SK-N-SH (cell line): Measurements from ENCODE around the gene TMC1. TPM values are rescaled to one million over a fixed set of nuclear protein-coding genes. Genes with fewer than 3 reads are reported as not detected.

Experiments
- CTCF ChIA-PET: fragments of 300-600, 350-600 bp; formaldehyde crosslinking; extraction: SDS; loops from one replicate; lab custom pipeline; 2021; lab: Yijun Ruan, JAX
- POLR2A ChIA-PET: fragments of 350-600 bp; sonication (Branson Sonifier 250); formaldehyde crosslinking; extraction: SDS; loops from one replicate; lab custom pipeline; 2020; ENCODE audit warnings: antibody characterized with exemption, inconsistent platforms; lab: Yijun Ruan, JAX
- DNase-seq: peaks from one replicate; pipeline ENCODE4 v3.0.0; 2012
- H2AFZ ChIP-seq: fragments of 200-600 bp; sonication (generic); 2 replicates; pipeline ENCODE4 v1.8.1; 2016; ENCODE audit warnings: antibody characterized with exemption, mild to moderate bottlenecking, low read depth
- H3F3A ChIP-seq: fragments of 200-600 bp; sonication (generic); replicated peaks from 2 replicates; pipeline ENCODE3; 2016; ENCODE audit warnings: antibody characterized with exemption, mild to moderate bottlenecking; ENCODE audit not compliant: insufficient read depth
- H3K27ac ChIP-seq, 2 experiments: fragments of 200-500 bp in 1 of 2; fragments of 200-600 bp in 1 of 2; sonication (Bioruptor generic) in 1 of 2; sonication (generic), shearing (Covaris generic) in 1 of 2; 2 replicates each; pipeline versions ENCODE4 v1.5.1 to v1.6.1; 2014 to 2016; ENCODE audit warnings: low read depth in 2 of 2, inconsistent platforms in 1 of 2, low read length in 1 of 2, mild to moderate bottlenecking in 1 of 2, mixed read lengths in 1 of 2
- H3K27me3 ChIP-seq: fragments of 200-600 bp; sonication (generic), shearing (Covaris generic); 2 replicates; pipeline ENCODE4 v1.6.1; 2016; ENCODE audit warnings: mixed run types; ENCODE audit not compliant: insufficient read depth
- H3K36me3 ChIP-seq, 2 experiments: fragments of 200-500 bp in 1 of 2; fragments of 200-600 bp in 1 of 2; sonication (Bioruptor generic) in 1 of 2; sonication (generic) in 1 of 2; replicated peaks in 1 of 2; 2 replicates each; pipeline versions ENCODE3 to v1.5.1; 2014 to 2016; ENCODE audit warnings: low read length in 1 of 2, mild to moderate bottlenecking in 1 of 2; ENCODE audit not compliant: insufficient read depth in 2 of 2, control insufficient read depth in 1 of 2
- H3K4me1 ChIP-seq, 2 experiments: fragments of 200-500 bp in 1 of 2; fragments of 200-600 bp in 1 of 2; sonication (Bioruptor generic) in 1 of 2; sonication (generic), shearing (Covaris generic) in 1 of 2; 2 replicates each; pipeline versions ENCODE4 v1.5.1 to v1.6.1; 2014 to 2016; ENCODE audit warnings: low read depth in 1 of 2, low read length in 1 of 2, mixed run types in 1 of 2; ENCODE audit not compliant: insufficient read depth in 2 of 2, control insufficient read depth in 1 of 2
- H3K4me2 ChIP-seq: fragments of 200-600 bp; sonication (generic), shearing (Covaris generic); 2 replicates; pipeline ENCODE4 v1.6.1; 2017; ENCODE audit warnings: mixed run types
- H3K4me3 ChIP-seq, 2 experiments: fragments of 200-500 bp in 1 of 2; fragments of 200-600 bp in 1 of 2; sonication (Bioruptor generic) in 1 of 2; sonication (generic), shearing (Covaris generic) in 1 of 2; 2 replicates each; pipeline versions ENCODE4 v1.5.1 to v1.8.1; 2014 to 2016; ENCODE audit warnings: low read depth in 2 of 2, inconsistent platforms in 1 of 2, low read length in 1 of 2, mild to moderate bottlenecking in 1 of 2, mixed read lengths in 1 of 2, moderate library complexity in 1 of 2
- H3K79me2 ChIP-seq: fragments of 200-600 bp; sonication (generic); 2 replicates; pipeline ENCODE4 v1.8.1; 2017; ENCODE audit warnings: mild to moderate bottlenecking; ENCODE audit not compliant: insufficient read depth
- H3K9ac ChIP-seq: fragments of 200-600 bp; sonication (generic); 2 replicates; pipeline ENCODE4 v1.6.1; 2017; ENCODE audit warnings: mixed run types
- H3K9me2 ChIP-seq: fragments of 200-600 bp; sonication (generic); 2 replicates; pipeline ENCODE4 v1.6.1; 2017; ENCODE audit warnings: mixed run types
- H3K9me3 ChIP-seq: fragments of 200-600 bp; sonication (generic); 2 replicates; pipeline ENCODE4 v1.6.1; 2017; ENCODE audit warnings: mixed run types, mild to moderate bottlenecking, moderate library complexity
- H4K20me1 ChIP-seq: fragments of 200-600 bp; sonication (generic); 2 replicates; pipeline ENCODE4 v1.6.1; 2017; ENCODE audit warnings: mild to moderate bottlenecking, mixed run types; ENCODE audit not compliant: insufficient read depth
- CHD2 ChIP-seq: fragments of 150-350 bp; IDR thresholded peaks from 2 replicates; pipeline ENCODE4 v1.6.1; 2018; ENCODE audit warnings: low read length; ENCODE audit not compliant: partially characterized antibody
- ELF1 ChIP-seq: IDR thresholded peaks from 2 replicates; pipeline ENCODE4 v1.4.0; 2012
- EP300 ChIP-seq, 2 experiments: IDR thresholded peaks; 2 replicates each; pipeline versions ENCODE4 v1.4.0 to v1.6.1; 2012; ENCODE audit warnings: borderline replicate concordance in 1 of 2, low read depth in 1 of 2, low read length in 1 of 2
- EZH2phosphoT487 ChIP-seq: fragments of 200-600 bp; sonication (generic); IDR thresholded peaks from 2 replicates; pipeline ENCODE4 v1.6.1; 2017; ENCODE audit warnings: low read depth, mixed run types, mild to moderate bottlenecking, antibody characterized with exemption, moderate library complexity, borderline replicate concordance
- GABPA ChIP-seq: IDR thresholded peaks from 2 replicates; pipeline ENCODE4 v1.4.0; 2012; ENCODE audit warnings: low read depth, mild to moderate bottlenecking
- GATA2 ChIP-seq: sonication (generic); formaldehyde crosslinking; IDR thresholded peaks from 2 replicates; pipeline ENCODE4 v1.5.0; 2020; ENCODE audit warnings: mild to moderate bottlenecking, missing genetic modification reagents
- JUND ChIP-seq: IDR thresholded peaks from 2 replicates; pipeline ENCODE4 v1.4.0; 2012
- MXI1 ChIP-seq: IDR thresholded peaks from 2 replicates; pipeline ENCODE4 v1.6.1; 2012; ENCODE audit warnings: mild to moderate bottlenecking, low read depth, low read length, improper control_type of control experiment
- POLR2AphosphoS5 ChIP-seq: IDR thresholded peaks from 2 replicates; pipeline ENCODE4 v1.6.1; 2012; ENCODE audit warnings: low read depth, low read length
- TAF1 ChIP-seq: IDR thresholded peaks from 2 replicates; pipeline ENCODE4 v1.6.1; 2012; ENCODE audit warnings: low read depth, mild to moderate bottlenecking, low read length, moderate library complexity, borderline replicate concordance
- TCF12 ChIP-seq: IDR thresholded peaks from 2 replicates; pipeline ENCODE4 v1.4.0; 2012
- WGBS: methylation state at CpG from one replicate; pipeline ENCODE4 v1.1.6; 2017; ENCODE audit warnings: low lambda C conversion rate; 5-methylcytosine and 5-hydroxymethylcytosine counted together
- polyA plus RNA-seq, 3 experiments: library from polyadenylated mRNA; depleted of rRNA; stranded (reverse); fragments of >200 nt; gene quantifications; 2 replicates each; pipeline ENCODE4 v1.2.3, GENCODE V29; 2012
- TF ChIP-seq, protein P1 (sequence below): IDR thresholded peaks from 2 replicates; pipeline ENCODE4; 2012
- TF ChIP-seq, protein P2 (sequence below): IDR thresholded peaks from 2 replicates; pipeline ENCODE4 v1.4.0; 2012; ENCODE audit warnings: low read depth, borderline replicate concordance
- TF ChIP-seq, protein P3 (sequence below): fragments of 150-350 bp; IDR thresholded peaks from 2 replicates; pipeline ENCODE4 v1.6.1; 2017; ENCODE audit warnings: antibody characterized with exemption, low read length, low read depth, borderline replicate concordance
- TF ChIP-seq, protein P4 (sequence below): fragments of 200-600 bp; sonication (generic); IDR thresholded peaks from 2 replicates; pipeline ENCODE4 v1.6.1; 2017; ENCODE audit warnings: antibody characterized with exemption, mild to moderate bottlenecking, moderate library complexity

TMC1 gene
- polyA plus RNA-seq, 1 of the 3 experiments (the other 2 are of a cell fraction): not detected

DNA sequence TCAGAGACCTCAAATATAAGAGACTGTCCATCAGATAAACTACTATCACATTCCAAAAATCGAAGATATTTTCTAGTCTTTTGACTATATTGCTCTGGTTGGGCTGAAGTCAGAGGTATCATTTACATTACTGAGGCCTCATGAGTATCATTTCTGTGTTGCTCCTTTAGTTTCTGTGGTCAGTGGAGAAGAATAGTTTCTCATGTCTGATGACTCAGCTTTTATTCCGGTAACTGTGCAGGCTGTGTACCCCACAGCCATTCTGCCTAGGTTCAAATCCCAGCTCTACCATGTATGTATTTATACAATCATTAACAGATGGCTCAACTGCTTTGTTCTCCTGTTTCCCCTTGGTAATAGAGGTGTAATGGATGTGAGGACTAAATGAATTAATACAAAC lies 252.2 kb downstream of the TMC1 start:
- H3K9me2 ChIP-seq: no peaks in the 10 kb centered on the region
- H4K20me1 ChIP-seq: no peaks in the 10 kb centered on the region
- H3F3A ChIP-seq: no peaks in the 10 kb centered on the region
- ChIA-PET CTCF (no interaction called here), POLR2A (no interaction called here)
- H3K4me2 ChIP-seq: no peak overlapping the region
- H3K36me3 ChIP-seq: no peaks in the 10 kb centered on the region
- 8% methylated on average over 2 of the region's 2 CpGs for WGBS
- H3K27ac ChIP-seq: no peak overlapping the region
- no peak overlapping the region for H3K9ac ChIP-seq
- no peak overlapping the region for H2AFZ ChIP-seq
- no peaks in the 10 kb centered on the region for H3K9me3 ChIP-seq
- H3K27me3 ChIP-seq: no peaks in the 10 kb centered on the region
- no peaks in the 10 kb centered on the region for H3K4me1 ChIP-seq
- TF ChIP-seq JUND (no peak), EP300 (IDR thresholded peaks at IDR 0.05; ENCODE audit: borderline replicate concordance in 1 of 2, low read depth in 1 of 2, low read length in 1 of 2) (no peak), POLR2AphosphoS5 (no peak), TAF1 (no peak), GABPA (no peak), ELF1 (no peak)
- TF ChIP-seq, protein P1, sequence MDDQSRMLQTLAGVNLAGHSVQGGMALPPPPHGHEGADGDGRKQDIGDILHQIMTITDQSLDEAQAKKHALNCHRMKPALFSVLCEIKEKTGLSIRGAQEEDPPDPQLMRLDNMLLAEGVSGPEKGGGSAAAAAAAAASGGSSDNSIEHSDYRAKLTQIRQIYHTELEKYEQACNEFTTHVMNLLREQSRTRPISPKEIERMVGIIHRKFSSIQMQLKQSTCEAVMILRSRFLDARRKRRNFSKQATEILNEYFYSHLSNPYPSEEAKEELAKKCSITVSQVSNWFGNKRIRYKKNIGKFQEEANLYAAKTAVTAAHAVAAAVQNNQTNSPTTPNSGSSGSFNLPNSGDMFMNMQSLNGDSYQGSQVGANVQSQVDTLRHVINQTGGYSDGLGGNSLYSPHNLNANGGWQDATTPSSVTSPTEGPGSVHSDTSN: no peak
- TF ChIP-seq, all 33 proteins: peak for 0
- Histone ChIP-seq H3K79me2 (no peaks in the 10 kb centered on the region), H3K4me3 (no peak overlapping the region)
- DNase-seq: no peak

DNA sequence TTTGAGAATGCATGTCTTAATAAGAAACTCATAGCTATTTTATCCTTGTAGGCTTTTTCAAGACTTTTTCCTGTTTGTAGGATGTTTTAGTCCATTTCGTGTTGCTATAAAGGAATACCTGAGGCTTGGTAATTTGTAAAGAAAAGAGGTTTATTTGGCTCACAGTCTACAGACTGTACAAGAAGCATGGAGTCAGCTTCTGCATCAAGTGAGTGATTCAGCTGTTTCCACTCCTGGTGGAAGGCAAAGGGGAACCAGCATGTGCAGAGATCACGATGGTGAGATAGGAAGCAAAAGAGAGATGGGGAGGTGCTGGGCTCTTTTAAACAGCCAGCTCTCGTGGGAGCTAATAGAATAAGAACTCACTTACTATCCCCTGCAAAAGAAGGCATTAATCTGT lies 254.2 kb downstream of the TMC1 start:
- no peak overlapping the region for H3K9ac ChIP-seq
- H3K4me3 ChIP-seq: no peak overlapping the region
- no peaks in the 10 kb centered on the region for H3K36me3 ChIP-seq
- DNase-seq: no peak
- POLR2A ChIA-PET: no interaction called here
- no peak overlapping the region for H3K27ac ChIP-seq
- no peak overlapping the region for H3K4me2 ChIP-seq
- H2AFZ ChIP-seq: no peak overlapping the region
- no peaks in the 10 kb centered on the region for H4K20me1 ChIP-seq
- no peaks in the 10 kb centered on the region for H3K9me2 ChIP-seq
- no peaks in the 10 kb centered on the region for H3K79me2 ChIP-seq
- H3K9me3 ChIP-seq: no peaks in the 10 kb centered on the region
- 5% methylated on average over 3 of the region's 3 CpGs for WGBS
- CTCF ChIA-PET: no interaction called here
- no peaks in the 10 kb centered on the region for H3K4me1 ChIP-seq
- no peaks in the 10 kb centered on the region for H3F3A ChIP-seq
- TF ChIP-seq TCF12 (no peak), GATA2 (no peak), EP300 (IDR thresholded peaks at IDR 0.05; ENCODE audit: borderline replicate concordance in 1 of 2, low read depth in 1 of 2, low read length in 1 of 2) (no peak), ELF1 (no peak), TAF1 (no peak)
- TF ChIP-seq, protein P2, sequence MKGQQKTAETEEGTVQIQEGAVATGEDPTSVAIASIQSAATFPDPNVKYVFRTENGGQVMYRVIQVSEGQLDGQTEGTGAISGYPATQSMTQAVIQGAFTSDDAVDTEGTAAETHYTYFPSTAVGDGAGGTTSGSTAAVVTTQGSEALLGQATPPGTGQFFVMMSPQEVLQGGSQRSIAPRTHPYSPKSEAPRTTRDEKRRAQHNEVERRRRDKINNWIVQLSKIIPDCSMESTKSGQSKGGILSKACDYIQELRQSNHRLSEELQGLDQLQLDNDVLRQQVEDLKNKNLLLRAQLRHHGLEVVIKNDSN: no peak
- H3K27me3 ChIP-seq: no peaks in the 10 kb centered on the region

DNA sequence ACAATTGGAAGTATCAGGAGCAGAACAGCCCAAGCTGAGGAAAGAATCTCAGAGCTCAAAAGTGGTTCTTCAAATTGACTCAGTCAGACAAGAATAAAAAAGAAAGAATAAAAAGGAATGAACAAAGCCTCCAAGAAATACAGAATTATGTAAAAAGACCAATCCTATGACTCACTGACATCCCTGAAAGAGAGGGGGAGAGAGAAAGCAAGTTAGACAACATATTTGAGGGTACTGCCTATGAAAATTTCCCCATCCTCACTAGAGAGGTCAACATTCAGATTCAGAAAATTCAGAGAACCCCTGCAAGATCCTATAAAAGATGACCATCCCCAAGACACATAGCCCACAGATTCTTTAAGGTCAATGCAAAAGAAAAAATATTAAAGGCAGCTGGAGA lies 258.2 kb downstream of the TMC1 start:
- Histone ChIP-seq H4K20me1 (no peaks in the 10 kb centered on the region), H3K27ac (no peak overlapping the region), H3F3A (no peaks in the 10 kb centered on the region), H3K4me2 (no peak overlapping the region), H3K9me2 (no peaks in the 10 kb centered on the region), H3K9ac (no peak overlapping the region), H3K9me3 (no peaks in the 10 kb centered on the region), H3K27me3 (no peaks in the 10 kb centered on the region), H3K4me1 (no peaks in the 10 kb centered on the region), H2AFZ (no peak overlapping the region), H3K36me3 (no peaks in the 10 kb centered on the region), H3K79me2 (no peaks in the 10 kb centered on the region), H3K4me3 (no peak overlapping the region)
- CTCF ChIA-PET: interaction anchor here (1.7 kb wide), 1 partner anchor 43 kb away, joined by 5 read pairs; no protein-coding TSS in a partner anchor
- POLR2A ChIA-PET: no interaction called here
- DNase-seq: no peak
- no peak for TF ChIP-seq TAF1
- TF ChIP-seq JUND: no peak
- TF ChIP-seq MXI1: no peak
- TF ChIP-seq, protein P3, sequence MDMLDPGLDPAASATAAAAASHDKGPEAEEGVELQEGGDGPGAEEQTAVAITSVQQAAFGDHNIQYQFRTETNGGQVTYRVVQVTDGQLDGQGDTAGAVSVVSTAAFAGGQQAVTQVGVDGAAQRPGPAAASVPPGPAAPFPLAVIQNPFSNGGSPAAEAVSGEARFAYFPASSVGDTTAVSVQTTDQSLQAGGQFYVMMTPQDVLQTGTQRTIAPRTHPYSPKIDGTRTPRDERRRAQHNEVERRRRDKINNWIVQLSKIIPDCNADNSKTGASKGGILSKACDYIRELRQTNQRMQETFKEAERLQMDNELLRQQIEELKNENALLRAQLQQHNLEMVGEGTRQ: no peak
- no peak for TF ChIP-seq GABPA
- no peak for TF ChIP-seq EZH2phosphoT487
- TF ChIP-seq CHD2: no peak
- TF ChIP-seq, protein P4, sequence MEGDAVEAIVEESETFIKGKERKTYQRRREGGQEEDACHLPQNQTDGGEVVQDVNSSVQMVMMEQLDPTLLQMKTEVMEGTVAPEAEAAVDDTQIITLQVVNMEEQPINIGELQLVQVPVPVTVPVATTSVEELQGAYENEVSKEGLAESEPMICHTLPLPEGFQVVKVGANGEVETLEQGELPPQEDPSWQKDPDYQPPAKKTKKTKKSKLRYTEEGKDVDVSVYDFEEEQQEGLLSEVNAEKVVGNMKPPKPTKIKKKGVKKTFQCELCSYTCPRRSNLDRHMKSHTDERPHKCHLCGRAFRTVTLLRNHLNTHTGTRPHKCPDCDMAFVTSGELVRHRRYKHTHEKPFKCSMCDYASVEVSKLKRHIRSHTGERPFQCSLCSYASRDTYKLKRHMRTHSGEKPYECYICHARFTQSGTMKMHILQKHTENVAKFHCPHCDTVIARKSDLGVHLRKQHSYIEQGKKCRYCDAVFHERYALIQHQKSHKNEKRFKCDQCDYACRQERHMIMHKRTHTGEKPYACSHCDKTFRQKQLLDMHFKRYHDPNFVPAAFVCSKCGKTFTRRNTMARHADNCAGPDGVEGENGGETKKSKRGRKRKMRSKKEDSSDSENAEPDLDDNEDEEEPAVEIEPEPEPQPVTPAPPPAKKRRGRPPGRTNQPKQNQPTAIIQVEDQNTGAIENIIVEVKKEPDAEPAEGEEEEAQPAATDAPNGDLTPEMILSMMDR: no peak
